ENCODE results near the gene CD6.

The CD6 gene

DNA sequence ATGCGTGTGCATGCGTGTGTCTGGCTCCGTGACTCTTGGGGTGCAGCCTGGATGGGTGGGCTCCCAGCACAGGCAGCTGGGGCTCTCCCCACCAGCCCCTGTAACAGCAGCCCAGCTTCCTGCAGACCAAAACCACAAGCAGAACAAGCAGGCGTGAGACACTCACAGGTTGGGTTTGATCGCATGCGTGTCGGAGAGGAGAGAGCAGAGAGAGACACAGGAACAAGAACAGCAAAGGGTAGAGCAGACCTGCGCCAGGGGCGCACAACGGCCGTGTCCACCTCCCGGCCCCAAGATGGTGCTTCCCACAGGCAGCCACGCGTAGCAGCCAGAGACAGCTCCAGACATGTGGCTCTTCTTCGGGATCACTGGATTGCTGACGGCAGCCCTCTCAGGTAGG, at the start of gene CD6:
TSS of gene CD6 (plus strand) at position 161 of the 400 bp plus-strand sequence. CDS start at position 347, 186 bp downstream.
- no peak for DNase-seq

DNA sequence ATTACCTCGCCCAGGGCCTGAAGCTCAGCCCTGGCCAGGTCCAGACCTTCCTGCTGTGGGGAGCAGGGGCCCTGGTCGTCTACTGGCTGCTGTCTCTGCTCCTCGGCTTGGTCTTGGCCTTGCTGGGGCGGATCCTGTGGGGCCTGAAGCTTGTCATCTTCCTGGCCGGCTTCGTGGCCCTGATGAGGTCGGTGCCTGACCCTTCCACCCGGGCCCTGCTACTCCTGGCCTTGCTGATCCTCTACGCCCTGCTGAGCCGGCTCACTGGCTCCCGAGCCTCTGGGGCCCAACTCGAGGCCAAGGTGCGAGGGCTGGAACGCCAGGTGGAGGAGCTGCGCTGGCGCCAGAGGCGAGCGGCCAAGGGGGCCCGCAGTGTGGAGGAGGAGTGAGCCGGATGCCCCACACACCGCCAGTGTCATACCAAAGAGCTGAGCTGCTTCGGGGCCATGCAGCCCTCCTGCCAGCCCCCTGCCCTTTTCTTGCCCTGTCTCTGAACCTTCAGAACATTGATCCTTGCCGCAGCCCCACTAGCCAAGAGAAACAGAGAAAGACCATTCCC, 49.6 kb upstream of the CD6 start:
- DNase-seq: no peak

DNA sequence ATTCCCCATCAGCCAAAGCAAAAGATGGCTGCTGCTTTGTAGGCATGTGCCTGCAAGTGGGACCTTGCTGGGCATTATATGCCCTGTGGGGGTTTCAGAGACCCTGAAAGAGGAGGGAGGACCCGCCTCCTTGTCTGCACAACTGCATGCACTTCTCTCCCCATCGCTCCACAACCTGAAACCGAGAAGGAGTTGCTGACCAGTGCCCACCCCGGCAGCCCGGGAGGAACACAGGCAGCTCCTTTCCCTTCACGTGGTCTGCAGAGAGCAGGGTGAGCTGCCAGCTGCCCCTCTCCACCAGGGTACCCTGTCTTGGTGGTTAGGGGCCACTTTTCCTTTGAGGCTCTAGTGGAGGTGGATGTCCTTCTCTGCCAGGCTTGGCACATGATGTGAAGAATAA, 48.6 kb upstream of the CD6 start:
- DNase-seq: no peak

DNA sequence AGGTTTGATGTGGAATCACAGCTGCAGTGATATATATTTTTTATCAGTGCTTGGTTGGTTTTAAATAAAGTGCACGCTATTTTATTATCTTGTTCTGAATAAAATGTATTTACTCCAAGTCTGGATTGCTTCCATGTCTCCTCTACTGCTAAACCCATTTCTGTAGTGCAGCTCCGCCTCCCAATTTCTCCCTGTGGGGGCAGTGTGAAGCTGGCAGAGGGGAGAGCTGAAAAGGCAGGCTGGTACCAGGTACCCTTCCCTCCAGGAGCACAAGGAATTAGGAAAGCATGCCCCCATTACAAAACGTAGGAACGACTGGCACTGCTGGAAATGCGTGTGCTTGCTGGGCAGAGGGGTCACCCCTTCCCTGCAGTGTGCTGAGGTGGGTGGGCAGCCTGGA, 48.2 kb upstream of the CD6 start:
- no peak for DNase-seq

DNA sequence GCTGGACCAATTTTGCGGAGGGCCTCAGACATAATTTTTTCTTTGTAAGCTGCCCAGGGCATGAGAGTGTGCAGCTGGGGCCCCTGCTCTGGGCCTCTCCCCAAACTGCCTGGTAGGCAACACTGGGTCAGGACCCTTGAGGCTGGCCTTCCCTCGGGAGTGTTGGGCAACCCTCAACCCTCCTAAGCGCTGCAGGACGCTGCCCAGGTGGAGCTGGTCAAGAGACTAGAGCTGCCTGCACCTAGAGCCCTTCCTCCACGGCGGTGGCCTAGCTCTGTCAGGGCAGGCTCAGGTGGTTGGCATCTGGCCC, 47.7 kb upstream of the CD6 start:
- DNase-seq: no peak

GRCh38 chr11:60924110-60924905, 47.2 kb upstream of the CD6 start, which contains the start of gene TMEM132A:
TMEM132A (plus strand) TSS chr11:60924460; CDS start chr11:60924634, 174 bp downstream.
- DNase-seq: peak; percentile 66

DNA sequence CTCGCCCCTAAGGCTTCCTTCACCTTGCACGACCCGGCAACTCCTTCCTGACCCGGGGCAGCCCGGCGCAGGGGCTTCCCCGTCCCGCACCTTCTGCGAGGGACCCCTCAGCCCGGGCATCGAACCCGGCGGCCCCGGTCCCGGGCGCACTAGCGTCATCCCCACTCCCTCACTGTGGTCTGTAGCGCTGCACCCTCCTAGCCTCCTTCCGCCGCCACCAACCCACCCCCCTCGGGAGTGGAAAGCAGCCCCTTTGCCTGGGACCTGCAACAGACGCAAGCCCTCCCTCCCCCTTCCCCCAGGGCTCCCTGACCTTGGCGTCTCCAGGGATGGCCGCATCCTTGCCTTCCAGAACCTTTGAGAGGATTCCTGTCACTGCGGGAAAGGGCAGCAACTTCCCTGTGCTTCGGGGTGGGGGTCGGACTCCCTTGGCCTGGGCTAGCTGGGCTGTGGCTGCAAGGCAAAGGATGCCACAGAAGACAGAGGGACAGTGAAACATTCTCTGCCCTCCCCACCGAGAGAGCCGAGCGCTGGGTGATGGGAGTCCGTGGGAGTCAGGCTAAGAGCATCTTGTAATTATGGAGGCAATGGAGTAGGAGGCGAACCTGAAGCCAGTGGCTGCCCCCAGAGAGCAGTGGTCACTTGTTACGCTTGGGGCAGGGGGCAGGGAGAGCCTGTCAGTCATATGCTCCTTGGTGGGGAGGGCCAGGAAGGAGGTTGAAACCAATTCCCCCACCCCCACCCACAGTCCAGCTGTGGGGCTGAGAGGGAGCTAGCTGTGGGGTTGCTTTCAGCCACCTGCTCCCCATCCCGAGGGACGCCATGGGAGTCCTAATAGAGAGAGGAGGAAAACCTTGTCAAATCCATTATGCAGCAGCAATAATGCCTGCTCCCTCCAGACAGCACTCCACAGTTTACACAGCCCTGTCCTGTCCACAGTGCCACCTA, 46.3 kb upstream of the CD6 start:
- DNase-seq: peak; percentile 17

DNA sequence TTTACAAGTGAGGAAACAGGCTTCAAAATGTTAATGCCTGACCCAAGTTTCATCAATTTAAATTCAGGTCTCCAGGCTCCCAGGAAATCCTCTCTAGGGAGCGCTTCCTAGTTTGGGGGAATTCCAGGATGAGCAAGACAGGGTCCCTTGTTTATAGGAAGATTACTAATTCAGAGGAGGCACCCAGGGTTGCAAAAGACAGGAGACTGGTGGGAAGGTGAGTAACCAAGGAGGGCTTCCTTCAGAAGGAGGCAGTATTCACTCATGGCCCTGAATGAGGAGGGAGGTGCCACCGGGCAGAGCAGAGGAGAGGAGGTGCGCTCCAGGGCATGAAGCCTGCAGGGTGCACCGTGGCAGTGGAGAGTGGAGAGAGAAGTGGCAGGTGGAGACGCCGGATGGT, 45.6 kb upstream of the CD6 start:
- no peak for DNase-seq

GRCh38 chr11:60926500-60926899, 45.0 kb upstream of the CD6 start:
- no peak for DNase-seq

GRCh38 chr11:60927061-60927592, 44.4 kb upstream of the CD6 start:
- DNase-seq: no peak

GRCh38 chr11:60927600-60927999, 43.9 kb upstream of the CD6 start:
- no peak for DNase-seq

DNA sequence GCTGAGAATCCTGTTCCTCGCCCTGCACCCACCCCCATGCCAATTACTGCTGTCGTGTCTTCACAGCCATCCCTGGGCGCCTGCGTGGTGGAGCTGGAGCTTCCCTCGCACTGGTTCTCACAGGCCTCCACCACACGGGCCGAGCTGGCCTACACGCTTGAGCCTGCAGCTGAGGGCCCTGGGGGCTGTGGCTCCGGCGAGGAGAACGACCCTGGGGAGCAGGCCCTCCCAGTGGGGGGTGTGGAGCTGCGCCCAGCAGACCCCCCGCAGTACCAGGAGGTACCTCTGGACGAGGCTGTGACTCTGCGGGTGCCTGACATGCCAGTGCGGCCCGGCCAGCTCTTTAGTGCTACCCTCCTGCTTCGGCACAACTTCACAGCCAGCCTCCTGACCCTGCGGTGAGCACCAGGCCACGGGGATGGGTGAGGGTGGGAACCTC, 42.9 kb upstream of the CD6 start:
- DNase-seq: no peak

- DNase-seq: no peak
These were observed 41.7 kb upstream of the CD6 start for GRCh38 chr11:60929764-60930163.

DNA sequence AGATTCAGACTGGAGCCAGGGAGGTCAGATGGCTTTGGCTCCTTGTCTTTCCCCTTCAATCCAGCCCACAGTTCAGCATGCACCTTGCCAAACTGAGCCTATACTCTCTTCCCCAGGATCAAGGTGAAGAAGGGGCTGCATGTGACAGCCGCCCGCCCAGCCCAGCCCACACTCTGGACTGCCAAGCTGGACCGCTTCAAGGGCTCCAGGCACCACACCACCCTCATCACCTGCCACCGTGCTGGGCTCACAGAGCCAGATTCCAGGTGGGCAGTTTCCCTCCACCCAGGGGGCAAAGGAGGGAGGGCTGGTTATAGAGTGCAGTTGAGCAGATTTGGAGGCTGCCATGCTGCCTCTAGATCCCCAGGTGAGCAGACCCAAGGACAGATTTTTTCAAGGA, 41.1 kb upstream of the CD6 start:
- no peak for DNase-seq

- no peak for DNase-seq
These were observed 39.6 kb upstream of the CD6 start for GRCh38 chr11:60931917-60932316.

- no peak for DNase-seq
These were observed 38.7 kb upstream of the CD6 start for GRCh38 chr11:60932605-60933356.

- no peak for DNase-seq
These were observed 37.9 kb upstream of the CD6 start for GRCh38 chr11:60933416-60934123.

GRCh38 chr11:60934124-60934789, 37.2 kb upstream of the CD6 start:
- DNase-seq: no peak

- DNase-seq: no peak
These were observed 36.5 kb upstream of the CD6 start for GRCh38 chr11:60934790-60935605.

DNA sequence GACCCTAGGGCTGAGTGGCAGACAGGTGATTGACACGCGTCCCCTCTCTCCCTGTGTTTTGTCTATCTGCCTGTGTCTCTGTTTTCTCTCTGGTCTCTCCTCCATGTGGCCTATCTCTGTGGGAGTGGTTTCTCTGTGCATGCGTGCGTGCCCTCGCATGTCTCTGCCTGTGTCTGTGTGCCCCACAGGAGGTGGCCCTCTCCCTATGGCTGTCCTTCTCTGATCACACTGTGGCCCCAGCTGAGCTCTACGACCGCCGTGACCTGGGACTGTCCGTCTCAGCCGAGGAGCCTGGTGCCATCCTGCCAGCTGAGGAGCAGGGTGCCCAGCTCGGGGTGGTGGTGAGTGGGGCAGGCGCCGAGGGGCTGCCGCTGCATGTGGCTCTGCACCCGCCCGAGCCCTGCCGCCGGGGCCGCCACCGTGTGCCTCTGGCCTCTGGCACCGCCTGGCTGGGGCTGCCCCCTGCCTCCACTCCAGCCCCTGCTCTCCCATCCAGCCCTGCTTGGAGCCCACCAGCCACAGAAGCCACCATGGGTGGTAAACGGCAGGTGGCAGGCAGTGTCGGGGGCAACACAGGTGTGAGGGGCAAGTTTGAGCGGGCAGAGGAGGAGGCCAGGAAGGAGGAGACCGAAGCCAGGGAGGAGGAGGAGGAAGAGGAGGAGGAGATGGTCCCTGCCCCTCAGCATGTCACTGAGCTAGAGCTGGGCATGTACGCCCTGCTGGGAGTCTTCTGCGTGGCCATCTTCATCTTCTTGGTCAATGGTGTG, 35.6 kb upstream of the CD6 start:
- no peak for DNase-seq

All from NCI-H2227 treated with DMSO at 0.1 percent for 48 hours (cell line).